H1 (cell line): ENCODE results near the gene ERC1. TPM values are rescaled to one million over a fixed set of nuclear protein-coding genes. Genes with fewer than 3 reads are reported as not detected.
"Not testable (repeated sequence)": the region's sequence is repeated elsewhere in the genome, so short reads cannot be mapped to it uniquely, and the experiment has no call there.

Source experiments
- CTCF ChIA-PET: fragments of 300-600 bp; sonication (Branson Sonifier 250); formaldehyde crosslinking; loops from one replicate; lab custom pipeline; 2021; ENCODE audit not compliant: partially characterized antibody; lab: Charles Lee
- POLR2A ChIA-PET: fragments of 300-600 bp; sonication (Branson Sonifier 250); formaldehyde crosslinking; loops from one replicate; lab custom pipeline; 2021; ENCODE audit warnings: inconsistent platforms; ENCODE audit not compliant: partially characterized antibody; lab: Charles Lee
- DNase-seq, 2 experiments: peaks; one replicate each; pipeline versions ENCODE4 v3.0.0 to v3.0.0-alpha.2; 2010 to 2022; ENCODE audit warnings: low spot score in 2 of 2, low read depth in 1 of 2, mixed read lengths in 1 of 2
- FAIRE-seq: peaks from 2 replicates; lab custom pipeline; 2011; peaks lifted over from hg19 to GRCh38; lab: Jason Lieb, UNC
- H2AFZ ChIP-seq: 2 replicates; pipeline ENCODE4 v1.8.1; 2012; ENCODE audit warnings: low read length, inconsistent platforms
- H2AK5ac ChIP-seq: 2 replicates; pipeline ENCODE4 v1.6.1; 2013; ENCODE audit warnings: low read depth, low read length
- H2BK120ac ChIP-seq: replicated peaks from 2 replicates; pipeline ENCODE3; 2013; ENCODE audit warnings: low read depth, low read length, inconsistent platforms
- H2BK12ac ChIP-seq: 2 replicates; pipeline ENCODE4 v1.6.1; 2013; ENCODE audit warnings: low read depth, low read length
- H2BK15ac ChIP-seq: 2 replicates; pipeline ENCODE4 v1.6.1; 2013; ENCODE audit warnings: low read length
- H2BK20ac ChIP-seq: 2 replicates; pipeline ENCODE4 v1.6.1; 2013; ENCODE audit warnings: low read length
- H2BK5ac ChIP-seq: 2 replicates; pipeline ENCODE4 v1.6.1; 2013; ENCODE audit warnings: low read depth, low read length
- H3K14ac ChIP-seq: 2 replicates; pipeline ENCODE4 v1.6.1; 2013; ENCODE audit warnings: inconsistent platforms; ENCODE audit not compliant: insufficient read length
- H3K18ac ChIP-seq: 2 replicates; pipeline ENCODE4 v1.6.1; 2013; ENCODE audit warnings: low read length; ENCODE audit errors: extremely low read depth
- H3K23ac ChIP-seq: 2 replicates; pipeline ENCODE4 v1.6.1; 2013; ENCODE audit warnings: inconsistent platforms; ENCODE audit not compliant: insufficient read length
- H3K23me2 ChIP-seq: 2 replicates; pipeline ENCODE4 v1.6.1; 2013; ENCODE audit warnings: low read depth, low read length
- H3K27ac ChIP-seq: 2 replicates; pipeline ENCODE4 v1.6.1; 2011; ENCODE audit warnings: low read depth, low read length, inconsistent platforms
- H3K27me3 ChIP-seq, 4 experiments: replicated peaks in 1 of 4; 1 replicate in 1 of 4; 2 replicates in 3 of 4; pipeline versions ENCODE4 v1.6.1 to v1.8.1; 2011 to 2013; ENCODE audit warnings: low read length in 3 of 4, mild to moderate bottlenecking in 3 of 4, inconsistent platforms in 2 of 4, mixed read lengths in 2 of 4, moderate library complexity in 1 of 4; ENCODE audit not compliant: control insufficient read depth in 3 of 4, insufficient read depth in 3 of 4; ENCODE audit errors: extremely low read depth in 1 of 4
- H3K36me3 ChIP-seq, 4 experiments: 2 replicates each; pipeline versions ENCODE4 v1.6.1 to v1.8.1; 2011 to 2013; ENCODE audit warnings: mild to moderate bottlenecking in 4 of 4, low read length in 3 of 4, moderate library complexity in 2 of 4, control low read depth in 1 of 4, inconsistent platforms in 1 of 4; ENCODE audit not compliant: insufficient read depth in 4 of 4, control insufficient read depth in 2 of 4
- H3K4ac ChIP-seq: replicated peaks from 2 replicates; pipeline ENCODE3; 2013; ENCODE audit warnings: low read length, low read depth, mixed read lengths, inconsistent platforms; ENCODE audit not compliant: insufficient read length
- H3K4me1 ChIP-seq, 4 experiments: replicated peaks in 1 of 4; 1 replicate in 1 of 4; 2 replicates in 3 of 4; pipeline versions ENCODE4 v1.6.1 to v1.8.1; 2011 to 2013; ENCODE audit warnings: low read length in 3 of 4, inconsistent platforms in 2 of 4, mixed read lengths in 1 of 4; ENCODE audit not compliant: insufficient read depth in 4 of 4, control insufficient read depth in 3 of 4
- H3K4me2 ChIP-seq, 2 experiments: 2 replicates each; pipeline versions ENCODE4 v1.6.1 to v1.8.1; 2011 to 2013; ENCODE audit warnings: low read depth in 2 of 2, low read length in 2 of 2, control low read depth in 1 of 2, inconsistent platforms in 1 of 2, mild to moderate bottlenecking in 1 of 2; ENCODE audit not compliant: insufficient read depth in 1 of 2
- H3K4me3 ChIP-seq, 4 experiments: fragments of 200-600, 300-600 bp in 1 of 4; sonication (generic), shearing (Covaris generic), sonication (Bioruptor Twin) in 1 of 4; 2 replicates each; pipeline versions ENCODE4 v1.5.1 to v1.8.1; 2011 to 2016; ENCODE audit warnings: low read length in 4 of 4, low read depth in 3 of 4, control low read depth in 2 of 4, inconsistent platforms in 2 of 4, mild to moderate bottlenecking in 2 of 4, mixed read lengths in 1 of 4, moderate library complexity in 1 of 4; ENCODE audit not compliant: insufficient read depth in 2 of 4; ENCODE audit errors: extremely low read depth in 1 of 4
- H3K56ac ChIP-seq: replicated peaks from 2 replicates; pipeline ENCODE3; 2013; ENCODE audit warnings: low read depth, mild to moderate bottlenecking, mixed read lengths, low read length, inconsistent platforms; ENCODE audit not compliant: insufficient read length
- H3K79me1 ChIP-seq: 2 replicates; pipeline ENCODE4 v1.6.1; 2013; ENCODE audit warnings: low read depth, low read length, control low read depth
- H3K79me2 ChIP-seq, 2 experiments: 2 replicates each; pipeline versions ENCODE4 v1.6.1 to v1.8.1; 2012 to 2013; ENCODE audit warnings: low read length in 2 of 2, mild to moderate bottlenecking in 2 of 2, inconsistent platforms in 1 of 2; ENCODE audit not compliant: insufficient read depth in 2 of 2, control insufficient read depth in 1 of 2
- H3K9ac ChIP-seq, 4 experiments: replicated peaks in 1 of 4; 1 replicate in 1 of 4; 2 replicates in 3 of 4; pipeline versions ENCODE4 v1.6.1 to v1.8.1; 2011 to 2013; ENCODE audit warnings: low read depth in 3 of 4, low read length in 3 of 4, control low read depth in 2 of 4, mild to moderate bottlenecking in 2 of 4, moderate library complexity in 2 of 4, inconsistent platforms in 1 of 4; ENCODE audit errors: extremely low read depth in 1 of 4
- H3K9me3 ChIP-seq, 2 experiments: 2 replicates each; pipeline versions ENCODE4 v1.6.1 to v1.8.1; 2012 to 2013; ENCODE audit warnings: mild to moderate bottlenecking in 2 of 2, moderate library complexity in 2 of 2, control low read depth in 1 of 2, inconsistent platforms in 1 of 2, low read depth in 1 of 2, low read length in 1 of 2, mixed read lengths in 1 of 2; ENCODE audit not compliant: insufficient read depth in 2 of 2
- H4K20me1 ChIP-seq, 2 experiments: replicated peaks in 1 of 2; 2 replicates each; pipeline versions ENCODE3 to v1.8.1; 2011 to 2013; ENCODE audit warnings: inconsistent platforms in 2 of 2, low read length in 2 of 2, mild to moderate bottlenecking in 1 of 2; ENCODE audit not compliant: insufficient read depth in 2 of 2, control insufficient read depth in 1 of 2
- H4K5ac ChIP-seq: 2 replicates; pipeline ENCODE4 v1.6.1; 2013; ENCODE audit warnings: low read length, low read depth, mixed read lengths, inconsistent platforms; ENCODE audit not compliant: insufficient read length
- H4K8ac ChIP-seq: 2 replicates; pipeline ENCODE4 v1.8.0; 2013; ENCODE audit warnings: mild to moderate bottlenecking, moderate library complexity, low read length, inconsistent platforms; ENCODE audit not compliant: insufficient read depth; ENCODE audit errors: extremely low read depth
- H4K91ac ChIP-seq: replicated peaks from 2 replicates; pipeline ENCODE3; 2013; ENCODE audit warnings: low read length, mixed read lengths, inconsistent platforms; ENCODE audit not compliant: insufficient read length
- ATF2 ChIP-seq: IDR thresholded peaks from 2 replicates; pipeline ENCODE4 v1.6.1; 2012; ENCODE audit warnings: low read length, inconsistent platforms
- ATF3 ChIP-seq: IDR thresholded peaks from 2 replicates; pipeline ENCODE4 v1.6.1; 2011; ENCODE audit warnings: low read depth, mild to moderate bottlenecking, low read length; ENCODE audit not compliant: insufficient read depth
- POLR2AphosphoS5 ChIP-seq: IDR thresholded peaks from 2 replicates; pipeline ENCODE4 v1.6.1; 2011; ENCODE audit warnings: low read depth, low read length
- POU5F1 ChIP-seq: IDR thresholded peaks from 2 replicates; pipeline ENCODE4 v1.6.1; 2011; ENCODE audit warnings: low read depth, mild to moderate bottlenecking, low read length, moderate library complexity
- RFX5 ChIP-seq: IDR thresholded peaks from 2 replicates; pipeline ENCODE4 v1.6.1; 2011; ENCODE audit warnings: low read depth, low read length, improper control_type of control experiment, borderline replicate concordance
- SP2 ChIP-seq: IDR thresholded peaks from 2 replicates; pipeline ENCODE4 v1.6.1; 2012; ENCODE audit warnings: mild to moderate bottlenecking, low read length, inconsistent platforms
- TAF1 ChIP-seq: IDR thresholded peaks from 2 replicates; pipeline ENCODE4 v1.6.1; 2011; ENCODE audit warnings: mild to moderate bottlenecking, low read depth, low read length
- WGBS, 2 experiments: shearing (Covaris generic) in 1 of 2; methylation state at CpG; one replicate each; pipeline versions ENCODE4 v1.1.6 to v1.1.7; 2013 to 2015; ENCODE audit warnings: low lambda C conversion rate in 2 of 2, mixed read lengths in 2 of 2, inconsistent platforms in 1 of 2, low coverage in 1 of 2, missing lambda C conversion rate in 1 of 2; ENCODE audit not compliant: insufficient replicate concordance in 2 of 2, insufficient coverage in 1 of 2, insufficient read length in 1 of 2; ENCODE audit errors: extremely low coverage in 1 of 2, missing lambda C conversion rate in 1 of 2; 5-methylcytosine and 5-hydroxymethylcytosine counted together
- polyA plus RNA-seq, 7 experiments: library from polyadenylated mRNA; depleted of rRNA in 3 of 7; stranded (reverse) in 5 of 7; unstranded in 2 of 7; fragments of >200 nt in 5 of 7; fragments of 200-250 nt in 2 of 7; gene quantifications; 1 replicate in 5 of 7; 2 replicates in 1 of 7; 4 replicates in 1 of 7; pipeline versions ENCODE4 v1.2.1 to v1.2.3, GENCODE V29; 2011 to 2013; ENCODE audit warnings: missing spikeins in 2 of 7, mixed read lengths in 2 of 7
- total RNA-seq: library from RNA; stranded (reverse); fragmentation: NEBNext Ultra II Directional; extraction: Animal tissue kit (Norgen Biotek cat#: 25700); gene quantifications from 2 replicates; pipeline ENCODE4 v1.2.1, GENCODE V29; 2021

Gene ERC1
- total and polyA plus RNA-seq, 2 of the 8 experiments (the other 6 are each of a cell fraction or from before 2014, with no cell fraction given) = 7.8 to 45.7 TPM

GRCh38 chr12:998020-998874, 7.2 kb downstream of the ERC1 start (continued):
- TF ChIP-seq POU5F1 = no peak
- TF ChIP-seq TAF1 = no peak
- TF ChIP-seq ATF3 = no peak
- TF ChIP-seq POLR2AphosphoS5 = no peak
- TF ChIP-seq RFX5 = no peak
- no peak for TF ChIP-seq SP2
- TF ChIP-seq ATF2 = no peak

GRCh38 chr12:999736-1000135, 8.7 kb downstream of the ERC1 start:
- H3K56ac ChIP-seq, H3K27ac ChIP-seq, H2BK5ac ChIP-seq, FAIRE-seq, H2BK20ac ChIP-seq, H4K8ac ChIP-seq, H4K5ac ChIP-seq, H2BK12ac ChIP-seq, H2BK15ac ChIP-seq, POLR2A ChIA-PET, H3K27me3 ChIP-seq, H2BK120ac ChIP-seq, H3K9me3 ChIP-seq, H4K20me1 ChIP-seq, H3K18ac ChIP-seq, H2AK5ac ChIP-seq, DNase-seq, H3K23ac ChIP-seq, H3K4me1 ChIP-seq, H3K36me3 ChIP-seq, H3K23me2 ChIP-seq, H2AFZ ChIP-seq, H3K4me2 ChIP-seq, CTCF ChIA-PET, H3K4me3 ChIP-seq, H3K4ac ChIP-seq, H4K91ac ChIP-seq, H3K79me1 ChIP-seq, H3K9ac ChIP-seq, H3K14ac ChIP-seq: not testable (repeated sequence)
- peaks cover 0 to 56% of the 10 kb centered on the region in 2 experiments; a peak in 2 of 4 replicates for H3K79me2 ChIP-seq
- WGBS, 2 experiments = 94% methylated on average over 7 of the region's 7 CpGs; no CpG with 5 or more reads in 1 of the 2 experiments
